CD1c-positive myeloid dendritic cell (primary cell): ENCODE measurements around the gene TAF15.
A peak's percentile ranks its signal among the peaks of the same experiment; 100 is the strongest.

ENCODE experiments used
- DNase-seq: peaks from one replicate; pipeline ENCODE4 v3.0.0-alpha.2; 2016; ENCODE audit errors: extremely low spot score

The TAF15 gene

GRCh38 chr17:35786941-35787432 lies 22.3 kb upstream of the TAF15 start:
- no peak for DNase-seq

- DNase-seq, result no peak
Observed at GRCh38 chr17:35788477-35789368, 20.6 kb upstream of the TAF15 start.

- no peak for DNase-seq
Observed at GRCh38 chr17:35790841-35791240, 18.4 kb upstream of the TAF15 start.

- DNase-seq, result no peak
Observed at GRCh38 chr17:35791681-35792350, 17.5 kb upstream of the TAF15 start.

GRCh38 chr17:35793257-35793656 lies 16.0 kb upstream of the TAF15 start:
- DNase-seq, result no peak

- DNase-seq, result peak; percentile 24
Observed at GRCh38 chr17:35795007-35795870, 14.0 kb upstream of the TAF15 start, which contains the start of gene MMP28. MMP28 (minus strand) TSS chr17:35795641; CDS start chr17:35795377, 264 bp downstream.

- no peak for DNase-seq
Observed at GRCh38 chr17:35795871-35796265, 13.4 kb upstream of the TAF15 start.

- no peak for DNase-seq
Observed at GRCh38 chr17:35796942-35797341, 12.3 kb upstream of the TAF15 start.

GRCh38 chr17:35797370-35797769 lies 11.9 kb upstream of the TAF15 start:
- DNase-seq, result no peak

- no peak for DNase-seq
Observed at GRCh38 chr17:35797918-35798317, 11.4 kb upstream of the TAF15 start.

- DNase-seq, result no peak
Observed at GRCh38 chr17:35799942-35800341, 9.3 kb upstream of the TAF15 start.

GRCh38 chr17:35801583-35802224 lies 7.6 kb upstream of the TAF15 start:
- peak; percentile 25 for DNase-seq

GRCh38 chr17:35804658-35805192 lies 4.6 kb upstream of the TAF15 start:
- peak; percentile 79 for DNase-seq

GRCh38 chr17:35807371-35808144 lies 1.7 kb upstream of the TAF15 start:
- DNase-seq, result no peak

- DNase-seq, result no peak
Observed at GRCh38 chr17:35808240-35808961, 883 bp upstream of the TAF15 start.

GRCh38 chr17:35809855-35810461 lies 674 bp downstream of the TAF15 start:
- DNase-seq, result no peak

- no peak for DNase-seq
Observed at GRCh38 chr17:35811759-35812158, 2.5 kb downstream of the TAF15 start.

- DNase-seq, result no peak
Observed at GRCh38 chr17:35812456-35812855, 3.2 kb downstream of the TAF15 start.

- DNase-seq, result no peak
Observed at GRCh38 chr17:35816723-35817122, 7.4 kb downstream of the TAF15 start.
